Measurements from ENCODE around the gene SDK1. TPM values are rescaled to one million over a fixed set of nuclear protein-coding genes. Genes with fewer than 3 reads are reported as not detected.

The SDK1 gene
- total RNA-seq, 1 donor from 2014 or later: 3.9 TPM

GRCh38 chr7:4269746-4270145, 968.7 kb downstream of the SDK1 start:
- Histone ChIP-seq H3K27me3 (ENCODE audit: control insufficient read depth, insufficient read depth, low read length) (peaks cover 14% of the 10 kb centered on the region), H3K36me3 (ENCODE audit: control insufficient read depth, insufficient read depth, low read length) (no peaks in the 10 kb centered on the region), H3K4me3 (ENCODE audit: low read depth, low read length) (no peak overlapping the region)
- TF ChIP-seq CTCF (IDR thresholded peaks at IDR 0.05; ENCODE audit: insufficient read depth, low read length, poor library complexity, severe bottlenecking): no peak
- no peak for DNase-seq (ENCODE audit: low read depth)

GRCh38 chr7:4270268-4270667, 969.2 kb downstream of the SDK1 start:
- Histone ChIP-seq H3K4me3 (ENCODE audit: low read depth, low read length) (no peak overlapping the region), H3K36me3 (ENCODE audit: control insufficient read depth, insufficient read depth, low read length) (no peaks in the 10 kb centered on the region), H3K27me3 (ENCODE audit: control insufficient read depth, insufficient read depth, low read length) (peaks cover 10% of the 10 kb centered on the region)
- DNase-seq (ENCODE audit: low read depth): no peak
- TF ChIP-seq CTCF (IDR thresholded peaks at IDR 0.05; ENCODE audit: insufficient read depth, low read length, poor library complexity, severe bottlenecking): no peak

GRCh38 chr7:4270941-4271715, 970.1 kb downstream of the SDK1 start:
- no peak for TF ChIP-seq CTCF (IDR thresholded peaks at IDR 0.05; ENCODE audit: insufficient read depth, low read length, poor library complexity, severe bottlenecking)
- peaks cover 5% of the 10 kb centered on the region for H3K27me3 ChIP-seq (ENCODE audit: control insufficient read depth, insufficient read depth, low read length)
- H3K4me3 ChIP-seq (ENCODE audit: low read depth, low read length): no peak overlapping the region
- no peaks in the 10 kb centered on the region for H3K36me3 ChIP-seq (ENCODE audit: control insufficient read depth, insufficient read depth, low read length)
- DNase-seq (ENCODE audit: low read depth): no peak

GRCh38 chr7:4271716-4272015, 970.6 kb downstream of the SDK1 start:
- DNase-seq (ENCODE audit: low read depth): no peak
- Histone ChIP-seq H3K36me3 (ENCODE audit: control insufficient read depth, insufficient read depth, low read length) (no peaks in the 10 kb centered on the region), H3K4me3 (ENCODE audit: low read depth, low read length) (no peak overlapping the region), H3K27me3 (ENCODE audit: control insufficient read depth, insufficient read depth, low read length) (peaks cover 3% of the 10 kb centered on the region)
- TF ChIP-seq CTCF (IDR thresholded peaks at IDR 0.05; ENCODE audit: insufficient read depth, low read length, poor library complexity, severe bottlenecking): no peak

- no peak overlapping the region for H3K4me3 ChIP-seq (ENCODE audit: low read depth, low read length)
- H3K27me3 ChIP-seq (ENCODE audit: control insufficient read depth, insufficient read depth, low read length): no peaks in the 10 kb centered on the region
- TF ChIP-seq CTCF (IDR thresholded peaks at IDR 0.05; ENCODE audit: insufficient read depth, low read length, poor library complexity, severe bottlenecking): no peak
- DNase-seq (ENCODE audit: low read depth): no peak
- no peaks in the 10 kb centered on the region for H3K36me3 ChIP-seq (ENCODE audit: control insufficient read depth, insufficient read depth, low read length)
Measured at GRCh38 chr7:4272141-4272540, 971.1 kb downstream of the SDK1 start.

Data from kidney epithelial cell (primary cell).